SK-N-DZ (cell line): ENCODE data around the gene GLYATL1.
"Not testable (repeated sequence)": the region's sequence is repeated elsewhere in the genome, so short reads cannot be mapped to it uniquely, and the experiment has no call there.

Source experiments
- DNase-seq: peaks from one replicate; pipeline ENCODE4 v3.0.0-alpha.2; 2015; ENCODE audit warnings: low spot score

The GLYATL1 gene

DNA sequence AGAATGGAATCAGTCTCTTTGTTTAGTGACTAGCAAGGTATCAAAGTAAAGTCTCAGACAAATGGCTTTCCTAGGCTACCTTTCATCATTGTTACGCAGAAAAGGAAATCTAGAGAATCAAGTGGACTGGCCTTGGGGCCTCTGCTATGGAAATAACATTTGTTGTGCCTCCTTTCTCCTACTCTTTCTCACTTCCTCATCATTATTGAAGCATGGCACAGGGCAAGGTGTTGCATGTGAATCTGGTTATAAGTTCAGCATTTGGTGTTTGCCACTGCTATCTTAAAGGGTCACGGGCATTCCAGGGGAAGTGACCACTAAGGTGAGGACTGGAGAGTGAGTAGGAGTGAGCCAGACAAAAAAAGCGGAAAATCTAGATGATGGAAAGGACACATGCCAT lies 54.9 kb downstream of the GLYATL1 start:
- no peak for DNase-seq

DNA sequence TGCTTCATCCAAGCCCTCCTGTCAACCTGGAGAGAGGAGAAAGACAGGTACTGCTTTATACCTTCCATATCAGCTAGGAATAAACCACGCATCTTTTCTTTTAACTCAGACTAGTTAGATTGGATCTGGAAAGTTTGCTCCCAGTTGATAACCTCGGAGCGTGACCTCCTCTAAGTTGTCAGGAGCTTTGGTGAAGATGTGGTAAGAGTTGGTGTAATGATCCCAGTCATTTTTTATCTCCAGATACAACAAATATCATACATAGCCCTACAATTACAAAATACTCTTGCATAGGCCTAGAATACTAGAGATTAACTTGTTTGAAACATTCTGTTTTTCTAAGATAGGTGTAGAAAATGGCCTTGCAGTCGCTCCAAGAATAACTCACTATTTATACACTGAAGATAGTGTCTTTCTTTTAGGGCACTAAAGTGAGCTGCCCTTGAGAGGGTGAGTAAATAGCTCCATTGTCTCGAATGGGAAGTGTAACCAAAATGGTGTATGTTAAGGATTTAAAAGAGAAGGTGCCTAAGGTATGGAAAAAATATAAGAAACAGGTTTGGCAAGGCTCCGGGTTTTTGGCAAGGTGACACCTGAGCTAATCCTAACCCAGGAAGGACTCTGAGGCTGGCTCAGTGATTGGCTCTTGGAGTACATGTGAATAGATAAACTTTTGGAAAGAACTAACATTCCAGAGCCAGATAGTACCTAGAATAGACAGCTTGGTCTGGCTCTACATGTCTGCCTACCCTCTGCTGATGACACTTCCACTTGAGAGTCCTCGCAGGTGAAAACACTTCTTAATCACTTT lies 59.4 kb downstream of the GLYATL1 start:
- no peak for DNase-seq

DNA sequence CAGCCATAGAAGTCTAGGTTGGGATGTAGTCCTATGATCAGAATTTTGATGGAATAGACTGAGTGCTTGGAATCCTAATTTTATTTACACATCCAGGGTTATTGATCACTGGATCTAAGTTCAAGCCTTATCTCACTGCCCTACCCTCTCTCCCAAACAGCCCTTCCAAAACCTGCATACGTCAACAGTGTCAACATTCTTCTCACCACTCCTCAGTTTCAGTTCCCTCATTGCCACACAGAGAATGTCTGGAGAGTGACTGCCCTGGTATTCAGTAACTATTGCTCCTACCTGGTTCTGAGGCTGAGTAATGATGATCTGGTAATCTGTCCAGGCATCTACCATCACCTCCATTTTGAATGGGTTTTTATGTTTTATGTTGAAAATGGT lies 60.0 kb downstream of the GLYATL1 start:
- no peak for DNase-seq

DNA sequence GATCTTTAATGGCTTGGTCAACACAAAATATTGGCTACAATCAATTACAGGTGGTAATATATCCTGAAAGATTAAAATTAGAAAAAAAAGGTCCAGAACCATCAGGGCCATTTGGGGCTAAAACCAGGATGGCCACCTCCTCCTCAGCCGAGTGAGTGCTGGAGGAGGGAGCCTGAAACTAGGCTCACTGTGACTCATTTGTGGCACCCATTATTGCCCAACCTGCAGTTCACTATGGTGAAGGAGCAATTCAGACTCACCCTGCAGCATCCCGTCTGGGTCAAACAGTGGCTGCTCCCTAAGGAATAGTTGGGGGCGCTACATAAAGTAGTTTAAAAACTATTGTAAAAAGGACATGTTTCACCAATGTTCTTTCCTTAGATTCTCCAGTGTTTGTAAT lies 60.7 kb downstream of the GLYATL1 start:
- no peak for DNase-seq

DNA sequence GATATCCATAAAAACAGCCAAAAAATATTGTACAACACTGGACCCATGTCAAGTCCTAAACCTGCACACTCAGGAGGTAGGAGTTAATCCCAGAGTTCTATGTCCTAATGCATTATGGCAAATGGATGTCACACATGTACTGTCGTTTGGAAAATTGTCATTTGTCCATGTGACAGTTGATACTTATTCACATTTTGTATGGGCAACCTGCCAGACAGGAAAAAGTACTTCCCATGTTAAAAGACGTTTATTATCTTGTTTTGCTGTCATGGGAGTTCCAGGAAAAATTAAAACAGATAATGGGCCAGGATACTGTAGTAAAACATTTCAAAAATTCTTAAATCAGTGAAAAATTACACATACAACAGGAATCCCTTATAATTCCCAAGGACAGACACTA lies 62.7 kb downstream of the GLYATL1 start:
- not testable (repeated sequence) for DNase-seq
